Stimulated activated CD8-positive, alpha-beta memory T cell treated with anti-CD3 and anti-CD28 coated beads, Interleukin-2, amount 100 ng/mL, for 1 hour (primary cell): Measurements from ENCODE around the gene SNED1.
"Not testable (repeated sequence)": the region's sequence is repeated elsewhere in the genome, so short reads cannot be mapped to it uniquely, and the experiment has no call there.

Source experiments
- DNase-seq, 2 donors: peaks; one replicate each; pipeline ENCODE4 v3.0.0-alpha.2; 2020; ENCODE audit warnings: low read depth in 2 of 2

SNED1 gene

DNA sequence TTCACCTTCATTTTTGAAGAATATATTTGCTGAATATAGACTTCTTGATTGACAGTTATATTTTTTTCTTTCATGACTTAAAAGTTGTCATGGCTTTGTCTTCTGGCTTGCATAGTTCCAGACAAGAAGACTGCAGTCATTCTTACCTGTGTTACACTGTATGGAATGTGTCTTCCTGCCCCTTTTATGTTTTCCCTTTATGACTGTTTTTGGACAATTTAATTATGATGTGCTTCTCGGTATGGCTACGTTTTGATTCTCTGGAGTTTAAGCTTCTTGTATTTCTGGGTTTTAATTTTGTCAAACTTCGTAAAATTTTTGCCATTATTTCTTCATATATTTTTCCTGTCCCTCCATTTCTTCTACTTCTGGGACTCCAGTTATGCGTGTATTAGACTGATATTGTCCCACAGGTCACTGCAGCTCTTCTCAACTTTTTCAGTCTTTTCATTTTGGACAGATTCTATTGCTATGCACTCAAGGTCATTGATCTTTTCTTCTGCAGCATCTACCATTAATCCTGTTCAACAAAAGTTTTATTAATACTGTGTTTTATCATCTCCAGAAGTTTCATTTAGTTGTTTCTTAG is 86.5 kb downstream of the SNED1 start:
- no peak for DNase-seq

DNA sequence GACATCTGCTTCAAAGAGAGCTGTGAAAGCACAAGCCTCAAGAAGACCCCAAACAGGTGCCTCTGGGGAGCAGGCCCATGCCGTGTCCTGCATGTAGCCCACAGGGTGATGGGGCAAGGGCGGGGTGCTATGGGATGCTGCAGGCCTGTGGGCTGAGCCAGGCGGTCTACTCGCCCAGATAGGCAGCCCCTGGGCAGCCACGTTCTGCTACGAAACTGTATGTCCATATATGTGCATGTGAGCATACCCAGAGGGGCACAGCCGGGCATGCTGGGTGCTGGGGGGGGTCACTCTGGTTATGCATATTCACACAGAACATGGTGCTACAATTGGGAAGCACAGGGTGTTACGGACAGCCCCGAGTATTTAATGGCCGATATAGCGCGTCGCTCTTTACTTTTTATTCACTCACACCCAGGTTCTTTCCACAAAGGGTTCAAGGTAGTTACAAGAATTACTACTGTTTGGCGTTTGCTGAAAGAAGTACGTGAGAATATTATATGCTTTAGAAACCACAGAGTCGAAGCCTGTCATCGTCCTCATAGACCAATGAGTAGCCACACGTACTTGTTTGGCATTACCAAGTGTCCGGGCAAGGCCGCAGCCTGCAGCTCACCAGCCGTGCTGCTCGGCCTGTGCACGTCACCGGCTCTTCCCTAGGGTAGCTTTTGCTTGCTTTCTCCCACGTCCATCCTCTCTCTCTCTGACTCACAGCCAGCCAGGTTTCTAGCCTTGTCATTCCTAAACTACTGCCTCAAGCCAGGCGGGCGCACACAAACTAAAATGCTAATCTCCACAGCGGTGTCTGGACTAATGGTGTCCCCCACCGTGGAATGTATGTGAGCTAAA is 89.2 kb downstream of the SNED1 start:
- no peak for DNase-seq

DNA sequence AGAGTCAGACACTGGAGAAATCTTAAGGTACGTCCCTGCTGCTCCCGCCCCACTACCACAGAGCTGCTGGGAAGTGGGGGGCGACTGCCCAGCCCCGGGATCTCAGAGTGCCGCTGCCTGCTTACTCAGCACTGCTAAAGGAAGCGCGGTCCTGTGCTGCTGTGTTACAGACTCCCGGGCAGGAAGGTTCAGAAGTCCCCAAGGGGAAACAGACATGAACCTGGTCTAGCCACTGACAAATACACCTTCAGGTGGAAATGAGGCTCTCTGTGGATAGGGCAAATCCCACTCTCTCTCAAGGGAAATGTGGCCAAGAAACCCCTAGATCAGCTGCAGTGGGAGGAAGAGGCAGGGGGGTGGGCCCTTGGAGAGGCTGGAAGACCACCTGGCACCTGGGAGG is 90.0 kb downstream of the SNED1 start:
- no peak for DNase-seq

DNA sequence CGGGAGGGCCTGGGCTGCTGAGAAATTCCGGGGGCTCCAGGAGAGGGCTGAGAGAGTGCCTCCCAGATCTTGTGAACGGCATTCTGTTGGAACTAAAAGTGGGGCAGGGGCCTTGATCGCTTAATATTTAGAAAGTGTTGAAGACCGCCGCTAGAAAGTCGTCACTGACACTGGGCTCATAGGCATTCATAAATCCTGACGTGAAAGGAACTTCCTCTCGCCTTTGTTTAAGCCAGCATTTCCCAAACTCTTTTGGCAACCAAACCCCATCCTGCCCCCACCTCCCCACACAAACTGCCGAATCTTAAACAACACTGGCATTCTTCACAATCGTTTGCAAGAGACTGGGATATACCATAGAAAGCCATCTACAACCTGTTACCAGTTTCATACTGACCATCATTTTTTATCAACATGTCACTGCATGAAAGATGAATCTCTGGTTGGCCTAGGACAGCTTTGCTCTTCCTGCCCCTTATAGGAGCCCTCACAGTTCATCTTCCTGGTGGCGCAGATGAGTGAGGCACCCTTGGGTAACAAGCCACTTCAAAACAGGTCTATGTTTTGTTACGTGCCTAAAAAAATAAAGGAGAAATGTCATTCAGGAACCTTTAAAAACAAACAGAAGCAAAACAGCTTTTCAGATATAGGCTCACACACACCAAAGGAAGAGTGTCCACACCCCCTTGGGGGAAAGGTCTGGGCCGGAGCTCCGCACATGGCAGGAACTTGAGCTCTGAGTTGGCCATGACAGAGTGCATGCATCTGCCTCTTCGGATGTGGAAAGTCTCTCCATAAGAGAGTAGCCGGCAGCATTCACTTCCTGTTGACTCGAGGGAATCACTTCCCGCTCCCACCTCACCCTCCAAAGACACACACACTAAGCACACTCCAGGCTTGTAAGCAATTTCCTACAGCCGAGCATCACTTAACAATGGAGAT is 90.6 kb downstream of the SNED1 start:
- no peak for DNase-seq

DNA sequence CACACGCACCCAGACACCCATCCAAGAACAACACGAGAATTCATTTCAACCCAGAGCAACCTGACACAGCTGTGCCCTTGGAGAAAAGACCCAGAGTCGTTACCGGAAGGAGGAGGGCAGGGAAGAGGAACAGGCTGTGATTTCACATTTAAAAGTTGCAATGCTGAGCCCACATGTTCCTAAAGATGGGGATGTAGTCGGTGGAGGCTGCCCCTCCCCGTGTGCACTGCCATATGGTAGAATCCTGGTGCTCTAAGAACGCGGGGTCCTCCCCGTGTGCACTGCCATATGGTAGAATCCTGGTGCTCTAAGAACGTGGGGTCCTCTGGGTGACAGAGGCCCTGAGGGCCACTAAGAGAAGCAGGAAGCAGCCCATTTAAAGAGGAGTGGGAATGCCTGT is 92.8 kb downstream of the SNED1 start:
- no peak for DNase-seq

DNA sequence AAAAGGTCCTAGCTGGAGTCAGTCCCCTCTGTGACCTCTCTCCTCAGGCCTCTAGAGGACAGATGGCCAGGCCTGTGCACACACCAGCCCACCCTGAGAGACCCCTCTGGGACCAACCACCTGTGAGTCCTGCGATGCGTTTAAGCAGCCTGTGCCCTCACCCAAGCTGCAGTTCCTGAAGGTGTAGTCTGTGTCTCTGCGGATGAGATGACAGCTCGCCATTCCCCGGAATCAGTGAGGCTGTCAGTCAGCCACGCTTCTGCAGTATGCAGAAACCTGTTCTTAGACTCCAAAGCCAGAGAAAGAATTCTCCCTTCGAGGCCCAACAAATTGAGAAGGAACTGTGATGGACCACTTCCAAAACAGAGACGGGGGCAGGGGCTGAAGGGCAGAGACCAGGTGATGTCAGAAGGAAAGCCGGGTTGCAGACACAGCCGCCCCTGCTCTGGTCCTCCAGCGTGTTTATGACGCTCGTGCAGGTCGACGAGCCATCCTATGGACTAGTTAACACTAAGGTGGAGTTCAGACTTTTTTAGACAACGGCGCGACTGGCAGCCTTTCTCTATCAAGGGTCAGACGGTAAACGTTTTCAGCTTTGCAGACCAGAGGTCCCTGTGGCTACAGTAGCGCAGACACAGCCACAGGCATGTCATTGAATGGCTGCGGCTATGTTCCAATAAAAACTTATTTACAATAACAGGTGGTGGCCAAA is 93.5 kb downstream of the SNED1 start:
- no peak for DNase-seq

DNA sequence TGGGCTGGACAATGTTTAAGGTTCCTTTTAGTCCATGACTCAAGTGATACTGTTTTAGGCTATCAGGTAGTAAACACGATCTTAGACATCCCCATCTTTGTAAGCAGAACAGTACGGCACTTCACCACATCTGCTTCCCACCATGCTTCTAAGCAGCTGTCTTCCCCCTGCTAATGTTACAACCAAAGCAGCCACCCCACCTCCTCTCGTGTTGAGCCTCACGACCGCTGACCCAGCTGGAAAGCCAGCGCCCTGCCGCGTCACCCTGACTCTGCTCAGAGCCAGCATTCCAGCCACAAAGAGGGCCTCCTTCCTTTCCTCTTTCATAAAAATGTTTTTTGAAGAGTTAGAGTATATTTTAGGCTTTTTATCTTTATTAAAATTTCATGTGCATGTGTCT is 94.3 kb downstream of the SNED1 start:
- DNase-seq, result no peak

DNA sequence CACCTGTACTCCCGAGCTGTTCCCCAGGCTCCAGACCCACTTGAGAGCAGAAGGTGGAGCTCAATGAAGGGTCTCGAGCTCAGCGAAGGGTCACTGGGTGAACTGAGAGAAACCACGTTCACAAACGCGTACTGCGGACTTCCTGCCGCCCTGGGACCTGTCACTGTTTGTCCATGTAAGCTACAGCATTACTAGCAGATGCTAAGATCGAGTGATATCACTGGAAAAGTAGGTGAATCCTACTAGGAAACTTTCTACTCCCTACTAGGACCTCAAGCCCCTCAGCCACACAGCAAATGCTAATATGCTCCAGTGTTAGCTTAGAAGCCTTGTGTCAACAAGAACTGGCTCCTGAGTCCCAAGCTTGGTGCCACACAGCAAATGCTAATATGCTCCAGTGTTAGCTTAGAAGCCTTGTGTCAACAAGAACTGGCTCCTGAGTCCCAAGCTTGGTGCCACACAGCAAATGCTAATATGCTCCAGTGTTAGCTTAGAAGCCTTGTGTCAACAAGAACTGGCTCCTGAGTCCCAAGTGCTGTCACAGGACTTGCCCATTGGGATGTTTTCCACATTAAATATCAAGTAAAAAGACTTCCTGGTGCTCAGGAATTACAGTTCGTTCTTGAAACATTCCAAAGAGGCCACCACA is 94.8 kb downstream of the SNED1 start:
- DNase-seq, result not testable (repeated sequence)

DNA sequence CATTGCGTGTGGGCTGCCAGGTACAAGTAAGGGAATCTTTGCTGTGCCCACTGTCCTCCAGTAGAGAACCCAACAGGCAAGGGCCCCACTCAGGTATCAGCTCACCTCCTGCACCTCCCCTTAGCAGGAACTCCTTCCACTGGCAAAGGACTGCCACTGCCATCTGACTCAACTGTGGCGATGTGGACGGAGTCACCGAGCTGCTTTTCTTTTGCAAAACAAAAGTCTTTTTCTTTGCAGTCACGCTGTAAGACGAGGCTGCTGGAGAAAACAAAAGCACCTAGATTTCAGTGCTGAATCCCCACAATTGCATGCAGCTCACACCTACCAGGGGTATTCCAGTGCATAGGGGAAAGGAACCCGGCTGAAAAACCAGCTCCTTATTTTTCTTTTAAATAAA is 95.8 kb downstream of the SNED1 start:
- no peak for DNase-seq

DNA sequence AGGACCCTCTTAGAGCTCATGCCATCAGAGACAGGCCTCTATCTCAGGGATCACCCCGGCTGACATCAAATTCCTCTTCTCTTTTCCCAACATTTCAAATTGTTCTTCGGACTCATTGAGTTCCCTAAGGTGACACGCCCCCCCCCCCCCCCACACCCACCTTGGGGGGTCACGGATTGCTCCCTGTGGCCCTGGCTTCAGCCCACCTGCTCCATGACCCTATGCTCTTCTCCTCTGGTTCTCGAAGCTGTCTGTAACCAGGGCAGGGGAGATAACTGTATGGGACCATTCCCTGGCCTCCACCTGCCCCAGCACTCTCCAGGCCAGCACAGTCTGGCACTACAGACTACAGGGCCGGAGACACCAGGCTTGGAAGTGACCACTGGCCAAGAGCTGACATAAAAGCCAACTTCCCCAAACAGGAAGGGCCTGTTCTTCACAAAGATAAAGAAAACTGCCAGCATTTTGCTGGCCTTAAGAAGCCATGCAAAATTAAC is 96.6 kb downstream of the SNED1 start:
- DNase-seq, result no peak

DNA sequence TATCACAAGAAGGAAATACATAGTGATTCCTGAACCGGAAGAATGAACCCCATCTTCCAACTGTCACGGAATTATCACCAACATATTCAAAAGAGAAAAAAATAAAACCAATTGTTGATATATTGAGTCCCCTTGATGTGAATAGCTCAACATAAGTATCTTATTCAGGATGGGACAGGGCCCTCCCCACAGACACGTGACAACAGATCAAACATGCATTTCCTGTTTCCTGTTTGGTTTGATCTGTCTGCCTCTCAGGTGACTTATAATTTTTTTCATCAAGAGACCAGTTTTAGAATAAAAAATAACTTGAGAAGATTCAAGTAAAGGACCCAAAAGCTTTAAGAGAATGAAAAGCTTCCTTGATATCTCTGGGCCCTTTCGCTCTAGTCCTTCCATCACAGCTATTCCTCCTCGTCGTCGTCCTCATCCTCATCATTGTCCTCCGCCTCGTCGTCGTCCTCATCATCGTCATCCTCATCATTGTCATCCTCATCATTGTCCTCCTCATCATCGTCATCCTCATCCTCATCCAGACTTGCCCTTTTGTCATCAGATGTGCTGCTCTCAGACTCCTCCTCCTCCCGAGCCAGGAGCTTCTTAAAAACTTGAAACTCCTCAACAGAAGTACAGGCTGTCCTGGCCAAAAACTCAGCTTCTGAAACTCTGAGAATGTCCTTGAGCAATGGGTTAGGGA is 97.3 kb downstream of the SNED1 start:
- DNase-seq, result peak in 1 of 2 donors; percentile 23

DNA sequence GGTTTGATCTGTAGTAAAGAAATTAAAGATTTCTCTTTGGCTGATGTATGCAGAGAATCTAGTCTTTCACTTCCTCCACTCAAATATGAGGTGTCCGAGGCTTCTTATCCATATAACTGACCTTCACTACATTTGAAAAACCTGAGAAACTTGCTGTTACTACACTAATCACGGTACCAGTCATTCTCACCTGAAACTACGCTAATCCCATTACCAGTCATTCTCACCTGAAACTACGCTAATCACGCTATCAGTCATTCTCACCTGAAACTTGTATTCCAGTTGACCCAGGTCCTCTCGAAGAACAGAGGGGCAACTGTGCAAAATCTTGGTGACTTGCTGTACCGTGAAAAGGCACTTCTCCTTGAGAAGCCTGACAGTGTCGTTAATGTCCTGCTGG is 98.6 kb downstream of the SNED1 start:
- DNase-seq, result no peak

DNA sequence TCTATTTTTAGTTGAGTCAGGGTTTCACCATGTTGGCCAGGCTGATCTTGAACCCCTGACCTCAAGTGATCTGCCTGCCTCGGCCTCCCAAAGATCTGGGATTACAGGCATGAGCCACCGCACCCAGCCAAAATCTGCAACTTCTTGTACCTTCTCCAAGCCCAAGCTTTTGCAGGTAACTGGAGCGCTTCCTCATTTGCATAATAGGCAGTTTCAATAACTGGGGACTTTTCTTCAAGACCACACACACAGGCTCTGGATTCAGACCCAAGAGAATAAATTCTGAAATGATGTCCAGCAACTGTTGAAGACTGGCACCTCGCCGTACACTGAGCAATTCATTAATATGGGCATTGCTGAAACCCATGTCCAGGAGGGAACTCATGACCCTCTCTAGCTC is 100.8 kb downstream of the SNED1 start:
- no peak for DNase-seq

DNA sequence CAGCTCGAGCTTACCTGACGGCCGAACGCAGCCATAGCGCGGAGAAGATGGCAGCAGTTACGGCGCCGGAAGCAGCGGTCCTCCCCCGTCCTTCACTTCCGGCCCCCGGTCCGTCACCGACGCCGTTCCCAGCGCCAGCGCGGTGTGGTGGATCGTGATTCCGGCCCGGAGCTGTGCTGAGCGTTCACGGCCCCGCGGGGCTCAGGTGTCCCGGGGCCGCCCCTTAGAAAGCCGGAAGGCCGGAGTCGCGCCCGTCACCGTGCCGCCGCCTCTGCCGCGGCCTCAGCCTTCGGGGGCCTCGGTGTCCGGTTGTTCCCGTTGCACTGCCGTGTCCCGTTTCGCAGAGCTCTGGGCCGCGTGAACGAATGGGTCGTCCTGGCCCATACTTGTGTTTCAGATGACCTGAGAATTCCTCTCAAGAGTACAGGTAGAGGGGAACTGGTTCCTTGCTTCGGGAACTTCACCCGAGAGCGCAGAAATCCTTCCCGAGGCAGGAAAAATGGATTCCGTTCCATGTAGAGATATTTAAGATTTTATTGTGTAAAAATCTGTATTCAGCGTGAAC is 103.9 kb downstream of the SNED1 start, which contains the start of gene MTERF4:
Gene MTERF4, minus strand, starts transcription at position 49 of the 565 bp plus-strand sequence. Its CDS starts 14 bp downstream, at position 35.
- DNase-seq, result peak; percentile 71 to 74

DNA sequence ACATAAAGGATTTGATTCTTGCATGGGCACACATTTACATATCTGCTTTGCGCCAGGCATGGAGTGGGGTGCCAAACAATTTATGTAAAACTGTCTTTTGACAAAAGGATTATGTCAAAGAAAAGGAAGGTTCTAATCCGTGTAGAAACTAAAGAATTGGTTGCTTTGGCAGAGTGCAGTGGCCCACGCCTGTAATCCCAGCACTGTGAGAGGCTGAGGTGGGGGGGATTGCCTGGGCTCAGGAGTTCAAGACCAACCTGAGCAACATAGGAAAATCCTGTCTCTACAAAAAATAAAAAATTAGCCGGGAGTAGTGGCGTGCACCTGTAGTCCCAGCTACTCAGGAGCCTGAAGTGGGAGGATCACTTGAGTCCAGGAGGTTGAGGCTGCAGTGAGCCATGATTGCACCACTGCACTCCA is 104.8 kb downstream of the SNED1 start:
- no peak for DNase-seq

DNA sequence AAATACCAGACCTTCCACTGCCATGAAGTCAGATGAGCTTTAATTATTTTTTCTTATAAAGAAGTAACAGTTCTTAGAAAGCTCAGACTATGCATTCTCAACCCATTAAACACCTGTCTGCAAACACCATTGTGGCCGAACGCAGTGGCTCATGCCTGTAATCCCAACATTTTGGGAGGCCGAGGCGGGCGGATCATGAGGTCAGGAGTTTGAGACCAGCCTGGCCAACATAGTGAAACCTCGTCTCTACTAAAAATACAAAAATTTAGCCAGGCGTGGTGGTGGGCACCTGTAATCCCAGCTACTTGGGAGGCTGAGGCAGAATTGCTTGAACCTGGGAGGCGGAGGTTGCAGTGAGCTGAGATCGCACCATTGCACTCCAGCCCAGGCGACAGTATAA is 106.2 kb downstream of the SNED1 start:
- not testable (repeated sequence) for DNase-seq

DNA sequence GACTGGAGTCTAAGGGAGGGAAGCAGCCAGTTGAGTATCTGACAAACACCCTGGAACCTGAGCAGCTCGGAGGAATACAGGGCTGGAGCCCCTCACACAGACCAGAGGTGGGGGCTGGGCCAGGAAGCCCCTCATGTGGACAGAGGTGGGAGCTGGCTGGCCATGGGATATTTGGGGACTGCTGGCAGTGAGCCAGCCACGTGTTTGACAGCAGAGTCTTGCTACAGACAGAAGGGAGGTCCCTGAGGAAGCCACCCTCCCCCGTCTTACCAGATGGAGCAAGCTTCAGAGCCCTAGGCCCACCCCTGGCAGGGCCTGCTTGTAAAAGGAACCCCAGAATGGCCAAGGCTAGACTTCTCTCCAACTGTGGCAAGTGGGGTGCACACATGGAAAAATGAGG is 107.2 kb downstream of the SNED1 start:
- no peak for DNase-seq

DNA sequence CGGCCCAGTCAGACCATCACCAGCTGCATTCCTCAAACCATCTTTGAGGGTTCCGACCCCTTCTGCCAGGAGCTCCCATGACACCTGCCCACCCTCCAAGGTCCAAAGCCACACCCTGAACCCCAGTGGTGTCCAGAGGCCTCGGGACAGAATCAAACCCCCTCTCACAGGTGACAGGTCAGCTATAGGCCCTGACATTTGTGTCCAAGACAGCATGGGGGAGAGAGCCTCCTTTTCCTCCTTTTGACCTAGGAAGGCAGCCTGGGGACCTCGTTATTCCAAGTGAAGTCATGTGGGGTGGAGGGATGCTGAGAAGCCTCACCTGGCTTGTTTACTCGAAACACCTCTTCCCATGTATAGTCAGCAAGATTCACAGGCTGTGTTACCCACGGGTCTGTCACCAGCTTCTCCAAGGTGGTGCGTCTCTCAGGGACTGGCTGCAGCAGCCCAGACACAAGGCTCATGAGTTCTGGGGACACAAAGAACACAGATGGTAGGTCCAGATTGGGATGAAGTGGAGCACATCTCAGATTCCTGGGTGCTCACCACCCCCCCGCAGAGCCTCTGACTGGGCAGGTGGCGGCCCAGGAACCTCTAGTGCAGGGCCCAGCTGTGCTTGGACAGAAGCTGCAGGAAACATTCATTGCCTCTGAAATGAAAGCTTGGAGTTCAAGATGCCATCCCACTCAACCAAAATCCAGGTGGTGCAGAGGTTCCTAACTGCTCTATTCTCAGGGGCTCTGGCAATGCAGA is 108.8 kb downstream of the SNED1 start:
- DNase-seq, result no peak
